ENCODE results near the gene SCAF8. TPM values are rescaled to one million over a fixed set of nuclear protein-coding genes. Genes with fewer than 3 reads are reported as not detected.

SCAF8 gene
- total RNA-seq, 1 donor from 2014 or later, result 54.9 TPM

GRCh38 chr6:154842833-154843232 lies 109.6 kb downstream of the SCAF8 start:
- H3K9me3 Mint-ChIP-seq (ENCODE audit: unreplicated experiment), result no peaks in the 10 kb centered on the region
- no peak for TF ChIP-seq CTCF (IDR thresholded peaks at IDR 0.05; ENCODE audit: partially characterized antibody, unreplicated experiment)
- no peak overlapping the region for H3K4me3 Mint-ChIP-seq (ENCODE audit: unreplicated experiment)
- no peaks in the 10 kb centered on the region for H3K27me3 Mint-ChIP-seq (ENCODE audit: unreplicated experiment)
- no peak overlapping the region for H3K27ac Mint-ChIP-seq (ENCODE audit: unreplicated experiment)
- H3K4me1 Mint-ChIP-seq (ENCODE audit: low read depth, unreplicated experiment), result peaks cover 36% of the 10 kb centered on the region
- no peaks in the 10 kb centered on the region for H3K36me3 Mint-ChIP-seq (ENCODE audit: unreplicated experiment)
- DNase-seq, result no peak

- DNase-seq, result no peak
- no peak for TF ChIP-seq CTCF (IDR thresholded peaks at IDR 0.05; ENCODE audit: partially characterized antibody, unreplicated experiment)
- H3K4me1 Mint-ChIP-seq (ENCODE audit: low read depth, unreplicated experiment), result peaks cover 35% of the 10 kb centered on the region
- H3K36me3 Mint-ChIP-seq (ENCODE audit: unreplicated experiment), result no peaks in the 10 kb centered on the region
- H3K27me3 Mint-ChIP-seq (ENCODE audit: unreplicated experiment), result peaks cover 3% of the 10 kb centered on the region
- no peak overlapping the region for H3K4me3 Mint-ChIP-seq (ENCODE audit: unreplicated experiment)
- no peaks in the 10 kb centered on the region for H3K9me3 Mint-ChIP-seq (ENCODE audit: unreplicated experiment)
- H3K27ac Mint-ChIP-seq (ENCODE audit: unreplicated experiment), result no peak overlapping the region
Measured at GRCh38 chr6:154847318-154847717, 114.1 kb downstream of the SCAF8 start.

GRCh38 chr6:154848580-154848979 lies 115.4 kb downstream of the SCAF8 start:
- no peak for DNase-seq
- Mint-ChIP-seq H3K27me3 (ENCODE audit: unreplicated experiment) (peaks cover 3% of the 10 kb centered on the region), H3K4me1 (ENCODE audit: low read depth, unreplicated experiment) (peaks cover 25% of the 10 kb centered on the region), H3K36me3 (ENCODE audit: unreplicated experiment) (no peaks in the 10 kb centered on the region), H3K4me3 (ENCODE audit: unreplicated experiment) (no peak overlapping the region), H3K27ac (ENCODE audit: unreplicated experiment) (peak overlapping the region; percentile 40), H3K9me3 (ENCODE audit: unreplicated experiment) (peaks cover 1% of the 10 kb centered on the region)
- no peak for TF ChIP-seq CTCF (IDR thresholded peaks at IDR 0.05; ENCODE audit: partially characterized antibody, unreplicated experiment)

GRCh38 chr6:154849475-154849874 lies 116.3 kb downstream of the SCAF8 start:
- no peak for DNase-seq
- Mint-ChIP-seq H3K27ac (ENCODE audit: unreplicated experiment) (no peak overlapping the region), H3K36me3 (ENCODE audit: unreplicated experiment) (no peaks in the 10 kb centered on the region), H3K27me3 (ENCODE audit: unreplicated experiment) (peaks cover 3% of the 10 kb centered on the region), H3K9me3 (ENCODE audit: unreplicated experiment) (peaks cover 1% of the 10 kb centered on the region), H3K4me3 (ENCODE audit: unreplicated experiment) (no peak overlapping the region), H3K4me1 (ENCODE audit: low read depth, unreplicated experiment) (peaks cover 24% of the 10 kb centered on the region)
- TF ChIP-seq CTCF (IDR thresholded peaks at IDR 0.05; ENCODE audit: partially characterized antibody, unreplicated experiment), result no peak

- Mint-ChIP-seq H3K9me3 (ENCODE audit: unreplicated experiment) (peaks cover 1% of the 10 kb centered on the region), H3K36me3 (ENCODE audit: unreplicated experiment) (no peaks in the 10 kb centered on the region), H3K27ac (ENCODE audit: unreplicated experiment) (no peak overlapping the region), H3K4me3 (ENCODE audit: unreplicated experiment) (no peak overlapping the region), H3K27me3 (ENCODE audit: unreplicated experiment) (peaks cover 3% of the 10 kb centered on the region), H3K4me1 (ENCODE audit: low read depth, unreplicated experiment) (peaks cover 4% of the 10 kb centered on the region)
- DNase-seq, result no peak
- TF ChIP-seq CTCF (IDR thresholded peaks at IDR 0.05; ENCODE audit: partially characterized antibody, unreplicated experiment), result no peak
Measured at GRCh38 chr6:154852687-154853086, 119.5 kb downstream of the SCAF8 start.

All from glutamatergic neuron (in vitro differentiated cells).